Effector memory CD8-positive, alpha-beta T cell (primary cell): ENCODE measurements around the gene ALKBH4.
A peak's percentile ranks its signal among the peaks of the same experiment; 100 is the strongest.

Source experiments
- ATAC-seq: fragments of 150-1000 bp; cut with Tn5 transposase; replicated peaks from 2 replicates; pipeline ENCODE4 v1.10.0; 2021; ENCODE audit warnings: mild to moderate bottlenecking, moderate library complexity
- DNase-seq, 3 experiments: peaks; one replicate each; pipeline ENCODE4 v3.0.0; 2021
- H3K27ac Mint-ChIP-seq, 2 donors: one replicate each; pipeline ENCODE4 v1.8.0; 2022; ENCODE audit warnings: mild to moderate bottlenecking in 2 of 2, mixed read lengths in 2 of 2, moderate library complexity in 2 of 2
- H3K27me3 Mint-ChIP-seq, 2 donors: one replicate each; pipeline ENCODE4 v1.8.0; 2022; ENCODE audit warnings: mixed read lengths in 2 of 2
- H3K36me3 Mint-ChIP-seq: one replicate; pipeline ENCODE4 v1.8.0; 2022; ENCODE audit warnings: mild to moderate bottlenecking, moderate library complexity, mixed read lengths; ENCODE audit not compliant: insufficient read depth
- H3K4me1 Mint-ChIP-seq, 2 donors: one replicate each; pipeline ENCODE4 v1.8.0; 2022; ENCODE audit warnings: low read depth in 2 of 2, mixed read lengths in 2 of 2
- H3K4me3 Mint-ChIP-seq, 2 donors: one replicate each; pipeline ENCODE4 v1.8.0; 2022; ENCODE audit warnings: mild to moderate bottlenecking in 2 of 2, mixed read lengths in 2 of 2, moderate library complexity in 2 of 2
- H3K9me3 Mint-ChIP-seq, 2 donors: one replicate each; pipeline ENCODE4 v1.8.0; 2022; ENCODE audit warnings: mixed read lengths in 2 of 2

Gene ALKBH4

GRCh38 chr7:102454468-102454867 lies 10.2 kb downstream of the ALKBH4 start:
- DNase-seq: no peak
- no peaks in the 10 kb centered on the region for H3K27me3 Mint-ChIP-seq
- H3K27ac Mint-ChIP-seq: no peak overlapping the region
- peaks cover 46% of the 10 kb centered on the region for H3K36me3 Mint-ChIP-seq
- no peaks in the 10 kb centered on the region for H3K9me3 Mint-ChIP-seq
- H3K4me3 Mint-ChIP-seq: no peak overlapping the region
- ATAC-seq: no peak
- H3K4me1 Mint-ChIP-seq: peaks cover 0 to 3% of the 10 kb centered on the region in 2 donors

- Mint-ChIP-seq H3K36me3 (peaks cover 37% of the 10 kb centered on the region), H3K4me1 (peaks cover 0 to 3% of the 10 kb centered on the region in 2 donors), H3K4me3 (no peak overlapping the region), H3K27me3 (no peaks in the 10 kb centered on the region), H3K9me3 (no peaks in the 10 kb centered on the region), H3K27ac (peak overlapping the region in 1 of 2 donors; percentile 35)
- DNase-seq (no peak), ATAC-seq (no peak)
Observed at GRCh38 chr7:102453319-102453718, 11.3 kb downstream of the ALKBH4 start.

- no peaks in the 10 kb centered on the region for H3K9me3 Mint-ChIP-seq
- no peak for ATAC-seq
- H3K4me3 Mint-ChIP-seq: no peak overlapping the region
Observed at GRCh38 chr7:102452451-102452850, 12.2 kb downstream of the ALKBH4 start.

GRCh38 chr7:102451371-102452054 lies 13.2 kb downstream of the ALKBH4 start:
- ATAC-seq: no peak
- Mint-ChIP-seq H3K27me3 (no peaks in the 10 kb centered on the region), H3K4me1 (peaks cover 0 to 3% of the 10 kb centered on the region in 2 donors), H3K9me3 (no peaks in the 10 kb centered on the region), H3K27ac (no peak overlapping the region), H3K4me3 (no peak overlapping the region), H3K36me3 (peaks cover 23% of the 10 kb centered on the region)
- DNase-seq: no peak

More at GRCh38 chr7:102452451-102452850, 12.2 kb downstream of the ALKBH4 start:
- peak overlapping the region in 1 of 2 donors; percentile 35 for H3K27ac Mint-ChIP-seq
- peaks cover 28% of the 10 kb centered on the region for H3K36me3 Mint-ChIP-seq
- H3K27me3 Mint-ChIP-seq: no peaks in the 10 kb centered on the region
- DNase-seq: no peak
- peaks cover 0 to 3% of the 10 kb centered on the region in 2 donors for H3K4me1 Mint-ChIP-seq

- DNase-seq: peak; percentile 43 to 45 (median 45)
- Mint-ChIP-seq H3K9me3 (no peaks in the 10 kb centered on the region), H3K27ac (peak overlapping the region in 1 of 2 donors; percentile 77), H3K4me3 (no peak overlapping the region), H3K27me3 (no peaks in the 10 kb centered on the region), H3K4me1 (peaks cover 0 to 3% of the 10 kb centered on the region in 2 donors), H3K36me3 (peaks cover 19% of the 10 kb centered on the region)
- peak; percentile 92 for ATAC-seq
Observed at GRCh38 chr7:102450242-102450641, 14.4 kb downstream of the ALKBH4 start.

GRCh38 chr7:102449136-102449535 lies 15.5 kb downstream of the ALKBH4 start:
- Mint-ChIP-seq H3K36me3 (peaks cover 15% of the 10 kb centered on the region), H3K27me3 (no peaks in the 10 kb centered on the region), H3K4me3 (no peak overlapping the region), H3K9me3 (no peaks in the 10 kb centered on the region), H3K27ac (no peak overlapping the region), H3K4me1 (no peaks in the 10 kb centered on the region)
- DNase-seq: no peak
- no peak for ATAC-seq

GRCh38 chr7:102447311-102447710 lies 17.4 kb downstream of the ALKBH4 start:
- no peaks in the 10 kb centered on the region for H3K27me3 Mint-ChIP-seq
- H3K27ac Mint-ChIP-seq: no peak overlapping the region
- ATAC-seq (no peak), DNase-seq (no peak)
- H3K9me3 Mint-ChIP-seq: no peaks in the 10 kb centered on the region
- H3K4me3 Mint-ChIP-seq: no peak overlapping the region
- peaks cover 17% of the 10 kb centered on the region for H3K36me3 Mint-ChIP-seq
- no peaks in the 10 kb centered on the region for H3K4me1 Mint-ChIP-seq

GRCh38 chr7:102446387-102447156 lies 18.1 kb downstream of the ALKBH4 start:
- ATAC-seq (no peak), DNase-seq (no peak)
- Mint-ChIP-seq H3K27ac (peak overlapping the region; percentile 32 to 49), H3K27me3 (no peaks in the 10 kb centered on the region), H3K9me3 (no peaks in the 10 kb centered on the region), H3K36me3 (peaks cover 18% of the 10 kb centered on the region), H3K4me1 (no peaks in the 10 kb centered on the region), H3K4me3 (no peak overlapping the region)

GRCh38 chr7:102445674-102446071 lies 19.0 kb downstream of the ALKBH4 start:
- Mint-ChIP-seq H3K9me3 (no peaks in the 10 kb centered on the region), H3K27me3 (no peaks in the 10 kb centered on the region), H3K27ac (peak overlapping the region in 1 of 2 donors; percentile 49), H3K4me1 (no peaks in the 10 kb centered on the region), H3K36me3 (peaks cover 21% of the 10 kb centered on the region), H3K4me3 (no peak overlapping the region)
- no peak for DNase-seq
- ATAC-seq: no peak

GRCh38 chr7:102444961-102445673 lies 19.5 kb downstream of the ALKBH4 start:
- Mint-ChIP-seq H3K36me3 (peaks cover 25% of the 10 kb centered on the region), H3K9me3 (no peaks in the 10 kb centered on the region), H3K4me1 (no peaks in the 10 kb centered on the region), H3K4me3 (peak overlapping the region in 1 of 2 donors; percentile 23), H3K27me3 (no peaks in the 10 kb centered on the region), H3K27ac (no peak overlapping the region)
- DNase-seq (no peak), ATAC-seq (no peak)

GRCh38 chr7:102439963-102440795 lies 24.5 kb downstream of the ALKBH4 start:
- Mint-ChIP-seq H3K4me1 (peaks cover 0 to 5% of the 10 kb centered on the region in 2 donors), H3K27ac (no peak overlapping the region)

GRCh38 chr7:102436118-102436517 lies 28.5 kb downstream of the ALKBH4 start:
- Mint-ChIP-seq H3K27ac (peak overlapping the region; percentile 75 to 96), H3K36me3 (peaks cover 54% of the 10 kb centered on the region), H3K4me1 (peaks cover 15 to 20% of the 10 kb centered on the region in 2 donors), H3K9me3 (no peaks in the 10 kb centered on the region), H3K4me3 (peak overlapping the region; percentile 40 to 84), H3K27me3 (no peaks in the 10 kb centered on the region)
- ATAC-seq: no peak
- no peak for DNase-seq

More at GRCh38 chr7:102439963-102440795, 24.5 kb downstream of the ALKBH4 start:
- H3K36me3 Mint-ChIP-seq: peaks cover 35% of the 10 kb centered on the region
- DNase-seq (no peak), ATAC-seq (no peak)
- H3K27me3 Mint-ChIP-seq: no peaks in the 10 kb centered on the region
- H3K9me3 Mint-ChIP-seq: no peaks in the 10 kb centered on the region
- no peak overlapping the region for H3K4me3 Mint-ChIP-seq

GRCh38 chr7:102434039-102434486 lies 30.6 kb downstream of the ALKBH4 start:
- peaks cover 29 to 35% of the 10 kb centered on the region in 2 donors for H3K4me1 Mint-ChIP-seq
- no peak for DNase-seq
- H3K36me3 Mint-ChIP-seq: peaks cover 49% of the 10 kb centered on the region
- H3K27me3 Mint-ChIP-seq: no peaks in the 10 kb centered on the region
- peak overlapping the region; percentile 91 to 96 for H3K27ac Mint-ChIP-seq
- peak overlapping the region; percentile 73 to 84 for H3K4me3 Mint-ChIP-seq
- H3K9me3 Mint-ChIP-seq: no peaks in the 10 kb centered on the region
- peak; percentile 1 for ATAC-seq
